Erythroblast (primary cell): ENCODE results near the gene S100A11.
"Not testable (repeated sequence)": the region's sequence is repeated elsewhere in the genome, so short reads cannot be mapped to it uniquely, and the experiment has no call there.

ENCODE experiments used
- DNase-seq, 2 experiments: peaks; one replicate each; lab custom pipeline; 2025; lab: John Stamatoyannopoulos, UW
- GATA1 ChIP-seq: IDR thresholded peaks from 2 replicates; pipeline ENCODE4 v1.6.1; 2011; ENCODE audit warnings: low read depth, mild to moderate bottlenecking, control low read depth, low read length, moderate library complexity
- POLR2A ChIP-seq: IDR thresholded peaks from 2 replicates; pipeline ENCODE4 v1.6.1; 2011; ENCODE audit warnings: mild to moderate bottlenecking, low read length

The S100A11 gene

GRCh38 chr1:152036267-152037216 is at the start of gene S100A11:
Gene S100A11, minus strand, starts transcription at chr1:152037004. Its CDS starts 89 bp downstream, at chr1:152036915.
- peak; percentile 61 to 76 for DNase-seq
- TF ChIP-seq GATA1 (no peak), POLR2A (peak; percentile 73)

DNA sequence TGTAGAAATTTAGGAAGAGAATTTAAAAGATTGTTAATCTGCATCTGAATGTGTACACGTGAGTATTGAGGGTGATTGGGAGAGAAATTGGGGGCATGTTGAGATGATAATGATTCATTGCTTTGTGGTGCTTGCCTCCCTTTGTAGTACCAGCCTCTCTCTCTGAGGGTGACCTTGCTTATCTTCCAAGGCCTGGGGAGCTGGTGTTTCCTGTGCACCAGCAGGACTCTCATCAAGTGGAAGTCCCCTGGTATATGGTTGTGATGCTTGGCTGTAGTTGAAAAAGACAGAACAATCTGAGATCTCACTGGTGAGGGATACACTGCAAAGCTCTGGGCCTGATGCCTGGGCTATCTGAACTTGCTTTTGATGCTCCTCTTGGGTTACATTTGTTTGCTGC is 48.0 kb upstream of the S100A11 start:
- DNase-seq, result no peak
- no peak for TF ChIP-seq POLR2A
- no peak for TF ChIP-seq GATA1

DNA sequence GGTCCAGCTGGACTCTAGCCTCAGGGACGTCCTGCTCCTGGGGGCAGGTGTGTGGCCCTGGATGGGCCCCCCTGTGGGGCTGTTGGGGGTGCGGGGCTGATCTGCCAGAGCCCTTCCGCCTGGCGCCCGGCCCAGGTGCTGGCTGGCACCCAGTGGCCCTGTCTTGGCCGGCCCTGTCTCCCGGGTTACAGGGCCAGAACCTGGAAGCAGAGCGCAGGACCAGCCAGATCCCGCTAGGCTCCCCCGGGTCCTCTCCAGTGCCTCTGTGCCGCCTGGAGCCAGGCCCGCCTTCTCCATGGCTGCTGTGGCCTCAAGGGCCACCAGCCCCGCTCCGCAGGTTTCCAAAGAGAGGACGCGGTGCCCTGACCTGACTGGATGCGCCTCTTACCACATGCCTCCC is 44.2 kb upstream of the S100A11 start:
- not testable (repeated sequence) for DNase-seq

GRCh38 chr1:152080494-152080893 is 43.7 kb upstream of the S100A11 start:
- not testable (repeated sequence) for DNase-seq

DNA sequence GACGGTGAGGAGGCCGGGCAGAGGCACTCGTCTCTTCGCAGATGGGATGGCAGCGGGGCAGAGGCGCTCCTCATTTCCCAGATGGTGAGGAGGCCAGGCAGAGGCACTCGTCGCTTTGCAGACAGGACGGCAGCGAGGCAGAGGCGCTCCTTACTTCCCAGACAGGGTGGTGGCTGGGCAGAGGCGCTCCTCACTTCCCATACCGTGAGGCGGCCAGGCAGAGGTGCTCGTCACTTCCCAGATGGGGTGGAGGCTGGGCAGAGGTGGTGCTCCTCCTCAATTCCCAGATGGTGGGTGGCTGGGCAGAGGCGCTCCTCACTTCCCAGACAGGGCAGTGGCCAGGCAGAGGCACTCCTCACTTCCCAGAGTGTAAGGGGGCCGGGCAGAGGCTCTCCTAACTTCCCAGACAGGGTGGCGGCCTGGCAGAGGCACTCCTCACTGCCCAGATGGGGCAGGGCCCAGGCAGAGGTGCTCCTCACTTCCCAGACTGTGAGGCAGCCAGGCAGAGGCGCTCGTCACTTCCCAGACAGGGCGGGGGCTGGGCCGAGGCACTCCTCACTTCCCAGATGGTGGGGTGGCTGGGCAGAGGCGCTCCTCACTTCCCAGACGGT is 42.1 kb upstream of the S100A11 start:
- TF ChIP-seq GATA1 (no peak), POLR2A (no peak)
- no peak for DNase-seq

GRCh38 chr1:152072311-152072710 is 35.5 kb upstream of the S100A11 start:
- TF ChIP-seq GATA1, result no peak
- TF ChIP-seq POLR2A, result no peak
- no peak for DNase-seq

DNA sequence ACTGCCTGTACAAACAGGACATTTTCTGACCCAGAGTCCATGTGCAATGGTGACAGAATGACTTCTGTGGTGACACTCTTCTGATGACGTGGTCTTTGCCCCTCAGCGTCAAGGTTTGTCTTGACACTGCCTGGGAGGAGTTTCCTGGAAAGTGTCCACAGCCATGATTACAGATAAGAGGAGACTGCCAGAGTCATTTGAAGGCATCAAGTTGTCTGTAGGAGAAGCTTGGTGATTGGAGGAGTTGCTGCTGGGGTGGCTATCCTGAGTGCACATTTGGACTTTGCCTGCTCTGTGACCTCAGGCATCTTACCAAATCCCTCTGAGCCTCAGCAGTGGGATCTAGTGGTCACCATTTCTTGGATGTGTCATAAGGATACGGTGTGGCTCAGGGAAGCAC is 34.3 kb upstream of the S100A11 start:
- no peak for TF ChIP-seq POLR2A
- TF ChIP-seq GATA1, result no peak
- peak; percentile 48 to 71 for DNase-seq

DNA sequence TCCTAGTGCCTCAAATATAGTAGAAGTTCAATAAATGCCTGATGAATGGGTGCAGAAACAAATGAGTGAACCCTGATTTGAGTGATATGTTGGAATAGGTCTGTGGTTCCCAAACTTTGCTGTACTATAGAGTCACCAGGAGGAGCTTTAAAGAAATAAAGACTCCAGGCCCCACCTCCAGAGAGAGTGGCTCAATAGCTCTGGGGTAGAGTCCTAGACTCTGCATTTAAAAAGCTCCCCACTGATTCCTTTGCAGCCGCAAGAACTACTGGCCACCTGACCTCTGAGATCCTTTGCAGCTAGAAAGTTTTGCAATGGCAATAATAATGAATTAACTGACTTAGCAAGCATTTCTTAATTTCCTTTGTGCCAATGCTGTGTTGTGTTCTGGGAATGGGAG is 31.1 kb upstream of the S100A11 start:
- TF ChIP-seq POLR2A, result no peak
- TF ChIP-seq GATA1, result no peak
- no peak for DNase-seq

DNA sequence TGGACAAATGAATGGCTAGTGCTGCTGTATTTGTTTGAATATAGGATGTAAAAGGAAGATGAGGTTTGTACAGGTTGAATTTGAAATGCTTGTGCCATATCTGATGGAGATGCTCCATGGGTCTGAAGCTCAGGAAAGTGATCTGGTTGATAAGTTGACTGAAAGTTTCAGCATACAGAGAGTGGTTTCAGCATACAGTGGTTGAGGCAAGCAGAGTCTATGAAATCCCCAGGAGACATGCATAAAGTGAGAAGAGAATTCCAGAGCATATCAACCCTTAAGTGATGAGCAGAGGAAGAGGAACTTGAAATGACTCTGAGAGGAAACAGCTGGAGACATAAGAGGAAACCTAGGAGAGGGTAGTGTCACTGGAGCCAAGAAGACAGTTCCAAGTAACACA is 30.3 kb upstream of the S100A11 start:
- no peak for DNase-seq

DNA sequence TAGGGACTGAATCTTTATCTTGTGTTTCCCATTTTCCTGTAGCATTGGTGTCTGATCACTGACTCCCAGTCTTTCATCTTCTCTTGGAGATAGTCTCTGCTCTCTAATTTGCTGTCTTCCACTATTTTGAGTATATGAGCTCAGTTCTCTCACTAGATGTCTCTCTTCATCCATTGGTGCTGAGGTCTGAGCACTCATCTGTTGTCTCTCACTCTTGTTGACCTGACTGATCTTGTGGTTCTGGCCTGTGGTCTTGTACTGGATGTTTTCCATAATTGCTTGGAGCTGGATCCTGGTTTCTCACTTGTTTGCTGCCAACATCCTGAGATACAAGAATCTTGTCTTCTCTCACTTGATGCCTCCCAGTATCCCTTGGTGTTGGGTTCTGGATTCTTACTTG is 25.1 kb upstream of the S100A11 start:
- no peak for TF ChIP-seq POLR2A
- no peak for TF ChIP-seq GATA1
- no peak for DNase-seq

More for the DNA sequence above, 30.3 kb upstream of the S100A11 start:
- TF ChIP-seq POLR2A, result no peak
- TF ChIP-seq GATA1, result no peak

DNA sequence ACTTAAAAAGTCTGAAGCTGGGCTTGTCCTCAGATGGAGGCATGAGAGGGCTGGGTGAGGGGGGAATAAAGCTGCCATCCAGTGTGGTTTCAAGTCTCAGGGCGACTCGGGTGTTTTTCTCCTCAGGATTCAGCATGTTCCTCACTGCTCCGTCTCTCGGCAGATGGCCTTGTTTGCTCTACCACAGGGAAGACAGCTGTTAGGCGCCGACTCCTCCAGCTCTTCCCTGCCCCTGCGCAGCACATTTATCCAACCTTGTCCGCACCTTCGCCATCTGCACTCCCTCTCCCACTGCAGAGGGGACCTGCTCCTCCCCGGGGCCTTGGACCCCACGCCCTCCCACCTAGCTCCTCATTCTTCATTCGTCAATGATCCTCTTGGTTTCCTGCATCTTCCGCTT is 16.6 kb upstream of the S100A11 start:
- no peak for DNase-seq
- TF ChIP-seq POLR2A, result no peak
- no peak for TF ChIP-seq GATA1

GRCh38 chr1:152052606-152053005 is 15.8 kb upstream of the S100A11 start:
- peak; percentile 71 to 88 for DNase-seq
- TF ChIP-seq POLR2A (no peak), GATA1 (no peak)

DNA sequence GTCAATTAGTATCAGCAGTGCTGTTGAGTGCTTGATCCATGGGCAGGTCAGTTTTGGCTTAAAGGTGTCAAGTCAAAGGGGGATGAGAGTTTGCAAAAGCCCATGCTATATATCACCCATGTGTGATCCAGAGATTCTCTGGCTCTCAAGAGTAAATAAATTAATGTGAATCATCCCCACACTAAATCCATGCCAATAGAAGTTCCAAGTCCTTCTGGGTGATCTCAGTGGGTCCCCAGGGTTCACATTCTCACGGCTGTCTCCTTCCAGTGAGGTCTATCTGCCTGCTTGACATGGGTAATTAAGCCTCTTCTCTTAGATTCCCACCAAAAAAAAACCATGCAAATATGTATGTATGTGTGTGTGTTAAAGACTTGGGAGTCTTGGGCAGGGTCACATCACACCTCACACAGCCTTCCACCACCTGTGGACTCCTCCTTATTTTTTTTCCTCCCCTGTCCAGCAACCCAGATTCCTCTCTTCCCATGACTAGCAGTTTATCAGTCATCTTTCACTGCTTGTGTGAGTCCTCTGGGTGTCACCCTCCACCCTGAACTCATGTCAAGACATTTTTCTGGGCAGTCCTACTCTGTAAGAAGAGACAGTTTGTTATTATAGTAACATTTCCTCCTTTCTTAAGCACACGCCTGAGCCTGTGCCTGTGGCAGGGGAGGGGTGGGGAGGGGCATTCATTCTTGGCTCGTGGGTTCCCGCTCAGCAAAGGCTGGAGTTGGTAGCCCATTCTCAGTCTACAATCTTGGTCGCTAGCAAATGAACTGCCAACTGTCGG is 14.3 kb upstream of the S100A11 start:
- TF ChIP-seq POLR2A (no peak), GATA1 (no peak)
- no peak for DNase-seq

DNA sequence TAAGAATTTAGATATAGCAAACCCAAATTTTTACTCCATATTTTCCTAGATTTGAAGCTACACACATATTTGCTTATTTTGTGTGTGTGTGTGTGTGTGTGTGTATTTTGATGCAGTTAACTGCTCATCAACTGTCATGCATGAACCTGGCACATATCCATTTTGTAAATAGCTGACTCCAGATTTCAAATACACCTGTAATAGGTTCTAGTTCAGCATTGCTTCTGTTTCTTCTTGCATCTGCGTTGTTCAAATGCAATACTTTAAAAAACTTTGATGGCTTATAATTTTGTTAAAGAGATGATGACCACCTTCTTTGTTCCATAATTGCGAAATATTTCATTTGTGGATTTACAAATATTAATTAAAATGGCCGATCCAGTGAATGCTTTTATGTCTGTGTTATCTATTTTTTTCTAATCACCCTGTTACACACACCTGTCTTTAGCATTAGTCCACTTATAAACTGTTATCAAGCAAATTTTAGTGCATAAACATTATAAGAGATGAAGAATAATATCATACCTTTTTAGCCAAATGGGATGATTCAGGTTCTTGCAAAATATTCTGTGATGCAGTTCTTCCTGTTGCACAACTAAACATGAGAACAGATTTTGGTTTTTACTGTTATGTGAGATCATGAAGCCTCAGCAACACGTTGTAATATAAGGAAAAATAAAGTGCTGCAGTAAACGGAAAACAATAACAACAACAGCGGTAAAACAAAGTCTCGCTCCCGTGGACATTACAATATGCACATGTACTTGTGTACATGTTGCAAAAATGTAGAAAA is 12.7 kb upstream of the S100A11 start:
- DNase-seq, result no peak
- TF ChIP-seq GATA1 (no peak), POLR2A (no peak)
